ENCODE data around the gene RNF207. TPM values are rescaled to one million over a fixed set of nuclear protein-coding genes. Genes with fewer than 3 reads are reported as not detected.

Gene RNF207
- total RNA-seq, 1 donor from 2014 or later = 32.1 TPM

GRCh38 chr1:6259491-6260362, 53.8 kb downstream of the RNF207 start:
- TF ChIP-seq, protein P1, sequence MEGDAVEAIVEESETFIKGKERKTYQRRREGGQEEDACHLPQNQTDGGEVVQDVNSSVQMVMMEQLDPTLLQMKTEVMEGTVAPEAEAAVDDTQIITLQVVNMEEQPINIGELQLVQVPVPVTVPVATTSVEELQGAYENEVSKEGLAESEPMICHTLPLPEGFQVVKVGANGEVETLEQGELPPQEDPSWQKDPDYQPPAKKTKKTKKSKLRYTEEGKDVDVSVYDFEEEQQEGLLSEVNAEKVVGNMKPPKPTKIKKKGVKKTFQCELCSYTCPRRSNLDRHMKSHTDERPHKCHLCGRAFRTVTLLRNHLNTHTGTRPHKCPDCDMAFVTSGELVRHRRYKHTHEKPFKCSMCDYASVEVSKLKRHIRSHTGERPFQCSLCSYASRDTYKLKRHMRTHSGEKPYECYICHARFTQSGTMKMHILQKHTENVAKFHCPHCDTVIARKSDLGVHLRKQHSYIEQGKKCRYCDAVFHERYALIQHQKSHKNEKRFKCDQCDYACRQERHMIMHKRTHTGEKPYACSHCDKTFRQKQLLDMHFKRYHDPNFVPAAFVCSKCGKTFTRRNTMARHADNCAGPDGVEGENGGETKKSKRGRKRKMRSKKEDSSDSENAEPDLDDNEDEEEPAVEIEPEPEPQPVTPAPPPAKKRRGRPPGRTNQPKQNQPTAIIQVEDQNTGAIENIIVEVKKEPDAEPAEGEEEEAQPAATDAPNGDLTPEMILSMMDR (conservative IDR thresholded peaks at IDR 0.05; ENCODE audit: low read depth, low read length) = no peak
- DNase-seq (ENCODE audit: low read depth) = no peak
- peak overlapping the region; percentile 65 for H3K4me3 ChIP-seq (ENCODE audit: low read depth, low read length)

- DNase-seq (ENCODE audit: low read depth) = no peak
- H3K4me3 ChIP-seq (ENCODE audit: low read depth, low read length) = peak overlapping the region; percentile 65
- TF ChIP-seq, protein P1 (conservative IDR thresholded peaks at IDR 0.05; ENCODE audit: low read depth, low read length) = no peak
These were observed 54.6 kb downstream of the RNF207 start for GRCh38 chr1:6260433-6260934.

GRCh38 chr1:6260961-6261614, 55.2 kb downstream of the RNF207 start, which contains the start of gene GPR153:
TSS of gene GPR153 (minus strand) at chr1:6261098. CDS start at chr1:6254905, 6,193 bp downstream.
- DNase-seq (ENCODE audit: low read depth) = no peak
- H3K4me3 ChIP-seq (ENCODE audit: low read depth, low read length) = peak within 1 kb of the TSS; percentile 65
- TF ChIP-seq, protein P1 (conservative IDR thresholded peaks at IDR 0.05; ENCODE audit: low read depth, low read length) = no peak

GRCh38 chr1:6261615-6261995, 55.7 kb downstream of the RNF207 start:
- no peak for DNase-seq (ENCODE audit: low read depth)
- TF ChIP-seq, protein P1 (conservative IDR thresholded peaks at IDR 0.05; ENCODE audit: low read depth, low read length) = no peak
- H3K4me3 ChIP-seq (ENCODE audit: low read depth, low read length) = peak overlapping the region; percentile 48

- no peak overlapping the region for H3K4me3 ChIP-seq (ENCODE audit: low read depth, low read length)
- TF ChIP-seq, protein P1 (conservative IDR thresholded peaks at IDR 0.05; ENCODE audit: low read depth, low read length) = no peak
- DNase-seq (ENCODE audit: low read depth) = no peak
These were observed 56.9 kb downstream of the RNF207 start for GRCh38 chr1:6262555-6263420.

DNA sequence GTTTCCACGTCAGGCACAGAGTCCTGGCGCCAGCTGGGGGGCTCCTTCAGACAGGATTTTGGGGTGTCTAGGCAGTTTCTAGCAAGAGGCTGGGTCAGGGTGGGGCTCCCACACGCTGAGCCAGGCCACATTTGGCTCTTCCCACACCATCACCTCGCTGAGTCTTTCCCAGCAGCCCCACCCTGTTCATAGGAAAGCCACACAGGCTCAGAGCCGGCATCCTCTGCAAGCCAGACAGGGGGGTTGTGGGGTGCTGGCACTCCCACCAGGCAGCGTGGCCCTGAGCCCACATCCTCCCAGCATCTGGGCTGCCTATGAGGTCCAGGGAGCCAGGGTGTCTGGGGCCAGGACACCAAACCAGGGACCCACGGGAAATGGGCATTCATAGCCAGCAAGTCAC, 57.8 kb downstream of the RNF207 start:
- TF ChIP-seq, protein P1 (conservative IDR thresholded peaks at IDR 0.05; ENCODE audit: low read depth, low read length) = no peak
- H3K4me3 ChIP-seq (ENCODE audit: low read depth, low read length) = no peak overlapping the region
- no peak for DNase-seq (ENCODE audit: low read depth)
